H9 (cell line): ENCODE results near the gene COL5A3. TPM values are rescaled to one million over a fixed set of nuclear protein-coding genes. Genes with fewer than 3 reads are reported as not detected.

ENCODE experiments used
- DNase-seq: peaks from one replicate; pipeline ENCODE4 v3.0.0-alpha.2; 2017
- H2AFZ ChIP-seq: one replicate; pipeline ENCODE4 v1.6.1; 2013; ENCODE audit warnings: mild to moderate bottlenecking, low read length, control low read depth, moderate library complexity
- H2AK5ac ChIP-seq: 2 replicates; pipeline ENCODE4 v1.6.1; 2013; ENCODE audit warnings: low read length, control low read depth, mixed read lengths; ENCODE audit not compliant: insufficient read length
- H2BK120ac ChIP-seq: one replicate; pipeline ENCODE4 v1.6.1; 2013; ENCODE audit warnings: low read depth, mild to moderate bottlenecking, low read length, control low read depth, inconsistent platforms; ENCODE audit not compliant: poor library complexity, severe bottlenecking
- H2BK12ac ChIP-seq: 2 replicates; pipeline ENCODE4 v1.6.1; 2013; ENCODE audit warnings: low read length, control low read depth, mixed read lengths, low read depth; ENCODE audit not compliant: insufficient read length
- H2BK15ac ChIP-seq: 2 replicates; pipeline ENCODE4 v1.6.1; 2013; ENCODE audit warnings: low read depth, low read length, control low read depth
- H2BK20ac ChIP-seq: one replicate; pipeline ENCODE4 v1.6.1; 2013; ENCODE audit warnings: low read depth, mild to moderate bottlenecking, low read length, control low read depth, inconsistent platforms; ENCODE audit not compliant: poor library complexity, severe bottlenecking
- H2BK5ac ChIP-seq: 2 replicates; pipeline ENCODE4 v1.6.1; 2013; ENCODE audit warnings: low read length, control low read depth, mixed read lengths; ENCODE audit not compliant: insufficient read length
- H3K14ac ChIP-seq: 2 replicates; pipeline ENCODE4 v1.6.1; 2013; ENCODE audit warnings: low read length, control low read depth; ENCODE audit not compliant: insufficient read depth
- H3K18ac ChIP-seq: 2 replicates; pipeline ENCODE4 v1.6.1; 2013; ENCODE audit warnings: low read depth, mild to moderate bottlenecking, mixed read lengths, low read length, control low read depth; ENCODE audit not compliant: insufficient read length
- H3K23ac ChIP-seq: 2 replicates; pipeline ENCODE4 v1.6.1; 2013; ENCODE audit warnings: low read length, control low read depth, mixed read lengths, low read depth; ENCODE audit not compliant: insufficient read length
- H3K23me2 ChIP-seq: 2 replicates; pipeline ENCODE4 v1.6.1; 2013; ENCODE audit warnings: low read depth, mild to moderate bottlenecking, mixed read lengths, low read length, control low read depth; ENCODE audit not compliant: insufficient read length, poor library complexity, severe bottlenecking
- H3K27ac ChIP-seq: 2 replicates; pipeline ENCODE4 v1.5.1; 2013; ENCODE audit warnings: low read length, control low read depth, mixed read lengths, low read depth; ENCODE audit not compliant: insufficient read length
- H3K27me3 ChIP-seq: 2 replicates; pipeline ENCODE4 v1.6.1; 2013; ENCODE audit warnings: low read length, control low read depth, inconsistent platforms; ENCODE audit not compliant: insufficient read depth
- H3K4ac ChIP-seq: 2 replicates; pipeline ENCODE4 v1.6.1; 2013; ENCODE audit warnings: low read depth, mild to moderate bottlenecking, control low read depth, inconsistent platforms, low read length, moderate library complexity
- H3K4me1 ChIP-seq: 2 replicates; pipeline ENCODE4 v1.6.1; 2013; ENCODE audit warnings: low read length, control low read depth, inconsistent platforms; ENCODE audit not compliant: insufficient read depth
- H3K4me2 ChIP-seq: 2 replicates; pipeline ENCODE4 v1.6.1; 2013; ENCODE audit warnings: low read length, control low read depth, mixed read lengths; ENCODE audit not compliant: insufficient read length, insufficient read depth
- H3K56ac ChIP-seq: 2 replicates; pipeline ENCODE4 v1.6.1; 2013; ENCODE audit warnings: low read depth, mild to moderate bottlenecking, mixed read lengths, low read length, control low read depth; ENCODE audit not compliant: insufficient read length
- H3K79me1 ChIP-seq: 2 replicates; pipeline ENCODE4 v1.6.1; 2013; ENCODE audit warnings: low read depth, mild to moderate bottlenecking, moderate library complexity, low read length, control low read depth, inconsistent platforms; ENCODE audit not compliant: insufficient read depth, poor library complexity, severe bottlenecking
- H3K79me2 ChIP-seq: 2 replicates; pipeline ENCODE4 v1.6.1; 2013; ENCODE audit warnings: low read length, control low read depth, inconsistent platforms; ENCODE audit not compliant: insufficient read depth
- H3K9ac ChIP-seq: 2 replicates; pipeline ENCODE4 v1.6.1; 2013; ENCODE audit warnings: low read length, control low read depth, mixed read lengths; ENCODE audit not compliant: insufficient read length; ENCODE audit errors: extremely low read depth
- H3K9me3 ChIP-seq: one replicate; pipeline ENCODE4 v1.6.1; 2013; ENCODE audit warnings: low read depth, low read length, inconsistent platforms; ENCODE audit not compliant: control insufficient read depth
- H3T11ph ChIP-seq: one replicate; pipeline ENCODE4 v1.6.1; 2013; ENCODE audit warnings: mild to moderate bottlenecking, low read length, control low read depth, inconsistent platforms
- H4K20me1 ChIP-seq: one replicate; pipeline ENCODE4 v1.6.1; 2013; ENCODE audit not compliant: control insufficient read depth, insufficient read length, insufficient read depth
- H4K5ac ChIP-seq: 2 replicates; pipeline ENCODE4 v1.6.1; 2013; ENCODE audit warnings: low read depth, mild to moderate bottlenecking, mixed read lengths, low read length, control low read depth; ENCODE audit not compliant: insufficient read length
- H4K8ac ChIP-seq: replicated peaks from 2 replicates; pipeline ENCODE4 v1.6.1; 2013; ENCODE audit warnings: low read length, control low read depth, mixed read lengths, low read depth; ENCODE audit not compliant: insufficient read length
- H4K91ac ChIP-seq: 2 replicates; pipeline ENCODE4 v1.6.1; 2013; ENCODE audit warnings: low read depth, mild to moderate bottlenecking, moderate library complexity, mixed read lengths, low read length, control low read depth; ENCODE audit not compliant: insufficient read length
- H3K27ac Mint-ChIP-seq, 3 experiments: 2 replicates in 2 of 3; 3 replicates in 1 of 3; pipeline ENCODE4 v1.8.0; 2020 to 2021; ENCODE audit warnings: mixed read lengths in 3 of 3, mild to moderate bottlenecking in 1 of 3, moderate library complexity in 1 of 3
- H3K27me3 Mint-ChIP-seq: 2 replicates; pipeline ENCODE4 v1.8.0; 2021; ENCODE audit warnings: low read depth, mild to moderate bottlenecking, moderate library complexity, mixed read lengths
- H3K36me3 Mint-ChIP-seq, 3 experiments: 2 replicates in 2 of 3; 3 replicates in 1 of 3; pipeline ENCODE4 v1.8.0; 2020 to 2021; ENCODE audit warnings: low read depth in 3 of 3, mixed read lengths in 3 of 3; ENCODE audit not compliant: insufficient read depth in 1 of 3
- H3K4me1 Mint-ChIP-seq, 2 experiments: 2 replicates each; pipeline ENCODE4 v1.8.0; 2020; ENCODE audit warnings: mixed read lengths in 2 of 2
- H3K4me3 Mint-ChIP-seq, 2 experiments: 2 replicates in 1 of 2; 3 replicates in 1 of 2; pipeline ENCODE4 v1.8.0; 2020 to 2021; ENCODE audit warnings: mild to moderate bottlenecking in 2 of 2, mixed read lengths in 2 of 2, moderate library complexity in 1 of 2
- H3K9me3 Mint-ChIP-seq, 2 experiments: 2 replicates in 1 of 2; 3 replicates in 1 of 2; pipeline ENCODE4 v1.8.0; 2020; ENCODE audit warnings: mild to moderate bottlenecking in 2 of 2, mixed read lengths in 2 of 2, moderate library complexity in 1 of 2
- CTCF ChIP-seq: fragments of 200-600 bp; sonication (generic); conservative IDR thresholded peaks from 3 replicates; pipeline ENCODE4 v1.8.0; 2021; ENCODE audit warnings: antibody characterized with exemption, mild to moderate bottlenecking
- WGBS: extraction: QIAGEN DNeasy Blood & Tissue Kit; methylation state at CpG from one replicate; pipeline ENCODE4 v1.1.7; 2013; ENCODE audit warnings: missing lambda C conversion rate, low lambda C conversion rate, mixed read lengths; ENCODE audit not compliant: insufficient read length; ENCODE audit errors: extremely low coverage; 5-methylcytosine and 5-hydroxymethylcytosine counted together
- total RNA-seq: library from RNA; stranded (reverse); gene quantifications from 2 replicates; pipeline ENCODE4 v1.2.1, GENCODE V29; 2021

The COL5A3 gene
- total RNA-seq, 1 experiment from 2014 or later: 0.72 TPM

- Mint-ChIP-seq H3K27me3 (peaks cover 21% of the 10 kb centered on the region), H3K27ac (no peak overlapping the region; a peak in 2 of 7 replicates), H3K4me3 (no peak overlapping the region), H3K9me3 (no peaks in the 10 kb centered on the region), H3K36me3 (peaks cover 0 to 7% (median 2%) of the 10 kb centered on the region in 3 experiments; a peak in 4 of 7 replicates), H3K4me1 (peaks cover 11 to 27% of the 10 kb centered on the region in 2 experiments)
- Histone ChIP-seq H3K23ac (no peak overlapping the region), H3K27me3 (peaks cover 2% of the 10 kb centered on the region; the same call in 1 of the 2 replicates), H4K20me1 (no peaks in the 10 kb centered on the region), H3K79me1 (no peaks in the 10 kb centered on the region), H2BK120ac (no peak overlapping the region), H3K27ac (no peak overlapping the region), H4K5ac (no peak overlapping the region), H3K9ac (no peak overlapping the region), H2BK20ac (no peak overlapping the region), H3K9me3 (no peaks in the 10 kb centered on the region), H2BK12ac (no peak overlapping the region), H4K8ac (no peak overlapping the region), H2AK5ac (no peak overlapping the region), H3K4me1 (peaks cover 3% of the 10 kb centered on the region; the same call in 1 of the 2 replicates), H4K91ac (no peak overlapping the region), H3K18ac (no peak overlapping the region), H3K79me2 (no peaks in the 10 kb centered on the region), H3K14ac (no peak overlapping the region), H3K23me2 (peaks cover 2% of the 10 kb centered on the region), H2BK5ac (no peak overlapping the region), H2AFZ (no peak overlapping the region), H3K4me2 (no peak overlapping the region), H3T11ph (no peak overlapping the region), H2BK15ac (no peak overlapping the region), H3K4ac (no peak overlapping the region), H3K56ac (no peak overlapping the region)
- TF ChIP-seq CTCF: no peak
- WGBS: no CpG with 5 or more reads among the region's 4 CpGs
- DNase-seq: no peak
Measured at GRCh38 chr19:9961103-9961502, 49.2 kb downstream of the COL5A3 start.
